HepG2 (cell line): Measurements from ENCODE around the gene KIAA0825. TPM values are rescaled to one million over a fixed set of nuclear protein-coding genes. Genes with fewer than 3 reads are reported as not detected.

Experiments
- ATAC-seq: fragments of 200-7000 bp; cut with Tn5 transposase; 3 replicates; pipeline ENCODE4 v1.9.1; 2020; ENCODE audit warnings: mild to moderate bottlenecking, moderate library complexity
- BruUV-seq: library from RNA; stranded (reverse); fragments of 400-500 nt; replicated peaks from 2 replicates; lab custom pipeline; 2021; lab: Mats Ljungman, UMichigan
- CTCF ChIA-PET: fragments of 300-600 bp; formaldehyde crosslinking; extraction: SDS; loops from one replicate; lab custom pipeline; 2021; ENCODE audit warnings: low total read pairs, inconsistent platforms, low intra/inter-chr PET ratio; lab: Yijun Ruan, JAX
- POLR2A ChIA-PET: fragments of 350-600 bp; sonication (Branson Sonifier 250); formaldehyde crosslinking; loops from one replicate; lab custom pipeline; 2020; ENCODE audit warnings: antibody characterized with exemption, inconsistent platforms; lab: Yijun Ruan, JAX
- DNase-seq: peaks from one replicate; pipeline ENCODE4 v3.0.0-alpha.2; 2015; ENCODE audit warnings: low spot score
- FAIRE-seq: peaks from 3 replicates; lab custom pipeline; 2011; peaks lifted over from hg19 to GRCh38; lab: Jason Lieb, UNC
- H2AFZ ChIP-seq: one replicate; pipeline ENCODE4 v1.6.1; 2011; ENCODE audit warnings: low read length, inconsistent platforms
- H3K27ac ChIP-seq: fragments of 300-600 bp; 3 replicates; pipeline ENCODE4 v1.8.0; 2011; ENCODE audit warnings: mixed run types, mild to moderate bottlenecking, mixed read lengths, low read length, inconsistent platforms; ENCODE audit not compliant: insufficient read depth; ENCODE audit errors: extremely low read length
- H3K27me3 ChIP-seq, 2 experiments: fragments of 200-600 bp in 1 of 2; 2 replicates in 1 of 2; 3 replicates in 1 of 2; pipeline versions ENCODE4 v1.6.0 to v1.8.0; 2011; ENCODE audit warnings: low read length in 2 of 2, mild to moderate bottlenecking in 2 of 2, moderate library complexity in 2 of 2, inconsistent platforms in 1 of 2; ENCODE audit not compliant: insufficient read depth in 2 of 2, control insufficient read depth in 1 of 2
- H3K36me3 ChIP-seq, 2 experiments: fragments of 200-600 bp in 1 of 2; replicated peaks in 1 of 2; 2 replicates in 1 of 2; 3 replicates in 1 of 2; pipeline versions ENCODE4 v1.5.1 to v1.8.0; 2011; ENCODE audit warnings: low read length in 2 of 2, inconsistent platforms in 1 of 2; ENCODE audit not compliant: insufficient read depth in 2 of 2, control insufficient read depth in 1 of 2
- H3K4me1 ChIP-seq: 2 replicates; pipeline ENCODE4 v1.5.1; 2012; ENCODE audit warnings: low read length, inconsistent platforms; ENCODE audit not compliant: insufficient read depth
- H3K4me2 ChIP-seq: 2 replicates; pipeline ENCODE4 v1.6.0; 2011; ENCODE audit warnings: low read depth, low read length, inconsistent platforms
- H3K4me3 ChIP-seq, 3 experiments: fragments of 200-600 bp in 1 of 3; sonication (generic), shearing (Covaris generic) in 1 of 3; replicated peaks in 1 of 3; 2 replicates each; pipeline ENCODE4 v1.5.1; 2011 to 2016; ENCODE audit warnings: low read length in 3 of 3, inconsistent platforms in 2 of 3, low read depth in 2 of 3, mild to moderate bottlenecking in 2 of 3, control low read depth in 1 of 3, mixed read lengths in 1 of 3; ENCODE audit not compliant: insufficient read depth in 1 of 3
- H3K79me2 ChIP-seq: one replicate; pipeline ENCODE4 v1.6.1; 2011; ENCODE audit warnings: low read length, inconsistent platforms; ENCODE audit not compliant: insufficient read depth
- H3K9ac ChIP-seq: 2 replicates; pipeline ENCODE4 v1.6.0; 2011; ENCODE audit warnings: mild to moderate bottlenecking, low read depth, low read length, inconsistent platforms; ENCODE audit not compliant: insufficient read depth
- H3K9me3 ChIP-seq: 2 replicates; pipeline ENCODE4 v1.5.1; 2012; ENCODE audit warnings: mild to moderate bottlenecking, low read length
- H4K20me1 ChIP-seq: 2 replicates; pipeline ENCODE4 v1.6.0; 2011; ENCODE audit warnings: inconsistent platforms, mild to moderate bottlenecking, low read length, moderate library complexity; ENCODE audit not compliant: insufficient read depth
- AKNA ChIP-seq: sonication (generic); formaldehyde crosslinking; IDR thresholded peaks from 2 replicates; pipeline ENCODE4 v1.4.0; 2020; ENCODE audit warnings: missing genetic modification reagents, borderline replicate concordance
- MAFF ChIP-seq: IDR thresholded peaks from 2 replicates; pipeline ENCODE4 v1.6.1; 2011; ENCODE audit warnings: low read depth, low read length, improper control_type of control experiment
- MAFK ChIP-seq, 2 experiments: IDR thresholded peaks in 1 of 2; conservative IDR thresholded peaks in 1 of 2; 2 replicates each; pipeline ENCODE4 v1.6.1; 2011; ENCODE audit warnings: improper control_type of control experiment in 2 of 2, low read length in 2 of 2
- NR3C1 ChIP-seq: sonication (generic); formaldehyde crosslinking; IDR thresholded peaks from 2 replicates; pipeline ENCODE4 v1.4.0; 2020; ENCODE audit warnings: missing genetic modification reagents
- PAX8 ChIP-seq: sonication (generic); formaldehyde crosslinking; IDR thresholded peaks from 2 replicates; pipeline ENCODE4 v1.8.0; 2022; ENCODE audit warnings: mild to moderate bottlenecking, missing genetic modification reagents, borderline replicate concordance
- RBAK ChIP-seq: sonication (generic); formaldehyde crosslinking; IDR thresholded peaks from 2 replicates; pipeline ENCODE4 v1.5.1; 2020; ENCODE audit warnings: mild to moderate bottlenecking, missing genetic modification reagents
- REPIN1 ChIP-seq: sonication (generic); formaldehyde crosslinking; IDR thresholded peaks from 2 replicates; pipeline ENCODE4 v1.8.0; 2022; ENCODE audit warnings: missing genetic modification reagents, low read depth, mild to moderate bottlenecking, borderline replicate concordance
- ZNF646 ChIP-seq: sonication (generic); formaldehyde crosslinking; IDR thresholded peaks from 2 replicates; pipeline ENCODE4 v1.9.0; 2021; ENCODE audit warnings: mild to moderate bottlenecking, missing genetic modification reagents
- ZNF775 ChIP-seq: sonication (generic); formaldehyde crosslinking; IDR thresholded peaks from 2 replicates; pipeline ENCODE4 v1.4.0; 2020; ENCODE audit warnings: missing genetic modification reagents, mild to moderate bottlenecking, moderate library complexity, borderline replicate concordance
- WGBS: methylation state at CpG from one replicate; pipeline ENCODE4 v1.1.6; 2017; ENCODE audit warnings: low lambda C conversion rate; 5-methylcytosine and 5-hydroxymethylcytosine counted together
- in situ Hi-C: cut with HindIII; loops from 2 replicates; pipeline ENCODE4 v1.10.0; 2017; ENCODE audit warnings: low pct_unique_long_range_greater_than_20kb; ENCODE audit not compliant: extremely low pct_ligation_motif_present
- intact Hi-C: fragments of 100-400 bp; cut with micrococcal nuclease; formaldehyde crosslinking; loops from one replicate; pipeline ENCODE4 v1.10.0; 2022; ENCODE audit not compliant: unreplicated experiment
- polyA plus RNA-seq, 8 experiments: library from polyadenylated mRNA; depleted of rRNA in 3 of 8; stranded (reverse) in 7 of 8; unstranded in 1 of 8; fragments of >200 nt; fragmentation: Illumina TruSeq in 4 of 8; extraction: Trizol in 4 of 8; gene quantifications; 2 replicates each; pipeline versions ENCODE4 v1.2.1 to v1.2.3, GENCODE V29; 2011 to 2016; ENCODE audit warnings: low read depth in 4 of 8, missing spikeins in 1 of 8, mixed read lengths in 1 of 8; ENCODE audit not compliant: insufficient read depth in 1 of 8
- total RNA-seq, 5 experiments: library from RNA; depleted of rRNA; stranded (reverse); fragments of >200 nt; fragmentation: Illumina TruSeq; extraction: Trizol; gene quantifications; 2 replicates each; pipeline ENCODE4 v1.2.3, GENCODE V29; 2016; ENCODE audit warnings: low read depth in 1 of 5

The KIAA0825 gene
- total and polyA plus RNA-seq, 2 of the 13 experiments (the other 11 are each of a cell fraction or from before 2014, with no cell fraction given), result 0.05 to 0.51 TPM

- TF ChIP-seq ZNF775, result no peak
- no peak for TF ChIP-seq ZNF646 (CRISPR knock-in tag)
- TF ChIP-seq NR3C1 (CRISPR knock-in tag), result no peak
- TF ChIP-seq MAFF, result peak; percentile 64
Measured at GRCh38 chr5:94248175-94248875, 370.1 kb downstream of the KIAA0825 start (continued).

- Histone ChIP-seq H3K4me3 (no peak overlapping the region), H3K9ac (no peak overlapping the region), H3K27me3 (no peaks in the 10 kb centered on the region), H3K4me2 (no peak overlapping the region), H3K79me2 (no peaks in the 10 kb centered on the region), H3K4me1 (no peaks in the 10 kb centered on the region), H2AFZ (no peak overlapping the region), H3K9me3 (no peaks in the 10 kb centered on the region), H3K27ac (no peak overlapping the region), H3K36me3 (no peaks in the 10 kb centered on the region), H4K20me1 (no peaks in the 10 kb centered on the region)
- DNase-seq (no peak), FAIRE-seq (no peak), ATAC-seq (no peak)
- BruUV-seq, result no TSS peak
- no peak for TF ChIP-seq REPIN1 (CRISPR knock-in tag)
- TF ChIP-seq MAFF, result peak; percentile 42; the same call in 1 of the 2 replicates
- no peak for TF ChIP-seq PAX8 (CRISPR knock-in tag)
- TF ChIP-seq MAFK (conservative IDR thresholded peaks at IDR 0.05 in 1 of 2, IDR thresholded peaks at IDR 0.05 in 1 of 2; ENCODE audit: low read length in 2 of 2), result peak; percentile 7 to 63; a peak in 2 of 4 replicates
- TF ChIP-seq AKNA, result no peak
- no peak for TF ChIP-seq RBAK (CRISPR knock-in tag)
- WGBS, result 69% methylated on average over 4 of the region's 4 CpGs
- CTCF ChIA-PET, result no interaction called here
- POLR2A ChIA-PET, result no interaction called here
- intact Hi-C loops (no loop called here), in situ Hi-C loops (no loop called here)
Measured at GRCh38 chr5:94245608-94246007, 372.8 kb downstream of the KIAA0825 start.
